ENCODE measurements around the gene RPL12. TPM values are rescaled to one million over a fixed set of nuclear protein-coding genes. Genes with fewer than 3 reads are reported as not detected.

RPL12 gene
- polyA plus RNA-seq, 2 donors, result 3,023 to 3,281 TPM

DNA sequence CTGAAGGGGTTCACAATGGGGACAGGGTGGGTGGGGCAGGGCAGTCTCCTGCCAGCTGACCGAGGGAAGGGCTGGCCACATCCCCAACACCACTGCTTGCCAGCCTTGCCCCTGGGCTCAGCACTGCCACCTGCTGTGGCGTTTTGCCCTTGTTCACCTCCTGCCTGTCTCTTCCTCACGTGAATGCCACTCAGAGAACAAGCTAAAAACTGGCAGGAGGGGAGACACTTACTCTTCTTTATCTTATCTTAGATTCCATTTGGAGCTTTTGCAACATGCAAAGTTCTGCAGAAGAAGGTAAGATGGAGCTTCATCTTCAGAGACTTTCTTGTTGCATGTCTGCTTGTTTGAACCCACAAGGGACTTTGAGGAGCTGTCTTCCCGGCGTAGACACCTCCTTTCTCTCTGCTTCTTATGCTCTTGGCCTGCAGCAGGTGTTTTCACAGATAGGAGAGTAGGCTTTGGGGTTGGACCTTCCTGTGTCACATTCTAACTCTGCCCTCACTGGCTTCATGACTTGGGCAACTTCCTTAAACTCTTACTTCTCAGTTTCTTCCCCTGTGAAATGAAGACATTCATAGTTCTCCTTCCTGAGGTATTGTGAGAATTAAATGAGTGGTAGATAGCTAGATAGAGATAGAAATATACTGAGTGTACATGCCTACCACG lies 4.3 kb upstream of the RPL12 start:
- WGBS, 2 donors, result 51 to 59% methylated on average over 6 of the region's 6 CpGs

DNA sequence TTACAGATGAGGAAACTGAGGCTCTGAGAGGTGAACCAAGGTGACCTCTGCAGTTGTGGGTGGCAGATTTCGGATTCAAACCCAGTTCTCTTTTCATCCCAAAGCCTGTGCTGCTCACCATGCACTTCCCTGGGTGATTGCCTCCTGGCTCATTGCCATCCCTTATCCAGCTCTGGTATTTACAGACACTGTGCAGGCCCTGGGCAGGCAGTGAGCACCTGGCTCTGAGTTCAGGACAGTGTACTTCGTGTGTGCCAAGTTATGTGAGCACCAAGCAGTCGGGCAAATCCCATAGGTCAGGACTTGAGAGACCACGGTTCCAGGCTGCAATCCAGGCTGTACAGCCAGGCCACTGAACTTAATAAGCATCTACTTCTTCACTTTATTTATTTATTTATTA lies 1.5 kb upstream of the RPL12 start:
- no peaks in the 10 kb centered on the region for H3K27me3 ChIP-seq (ENCODE audit: control insufficient read depth in 1 of 2, insufficient read depth in 2 of 2, low read length in 2 of 2)
- no peaks in the 10 kb centered on the region for H3K9me3 ChIP-seq (ENCODE audit: control insufficient read depth in 2 of 2, insufficient read depth in 1 of 2, low read depth in 1 of 2, low read length in 1 of 2)
- peaks cover 0 to 13% of the 10 kb centered on the region in 2 donors for H3K4me1 ChIP-seq (ENCODE audit: control insufficient read depth in 2 of 2, insufficient read depth in 2 of 2, low read length in 1 of 2)
- peak overlapping the region in 1 of 2 donors; percentile 90 for H3K4me3 ChIP-seq (ENCODE audit: low read depth in 1 of 2, low read length in 2 of 2)
- WGBS, 2 donors, result 48 to 56% methylated on average over 4 of the region's 4 CpGs
- peak overlapping the region; percentile 97 to 99 for H3K27ac ChIP-seq (ENCODE audit: low read depth in 2 of 2, low read length in 1 of 2)
- H3K36me3 ChIP-seq (ENCODE audit: control insufficient read depth in 2 of 2, insufficient read depth in 2 of 2, low read length in 1 of 2), result peaks cover 0 to 25% of the 10 kb centered on the region in 2 donors

More for the DNA sequence above, 4.3 kb upstream of the RPL12 start:
- H3K4me3 ChIP-seq (ENCODE audit: low read depth in 1 of 2, low read length in 2 of 2), result no peak overlapping the region
- H3K4me1 ChIP-seq (ENCODE audit: control insufficient read depth in 2 of 2, insufficient read depth in 2 of 2, low read length in 1 of 2), result peaks cover 0 to 8% of the 10 kb centered on the region in 2 donors
- H3K9me3 ChIP-seq (ENCODE audit: control insufficient read depth in 2 of 2, insufficient read depth in 1 of 2, low read depth in 1 of 2, low read length in 1 of 2), result no peaks in the 10 kb centered on the region
- H3K27me3 ChIP-seq (ENCODE audit: control insufficient read depth in 1 of 2, insufficient read depth in 2 of 2, low read length in 2 of 2), result no peaks in the 10 kb centered on the region
- no peak overlapping the region for H3K27ac ChIP-seq (ENCODE audit: low read depth in 2 of 2, low read length in 1 of 2)
- peaks cover 5 to 26% of the 10 kb centered on the region in 2 donors for H3K36me3 ChIP-seq (ENCODE audit: control insufficient read depth in 2 of 2, insufficient read depth in 2 of 2, low read length in 1 of 2)

DNA sequence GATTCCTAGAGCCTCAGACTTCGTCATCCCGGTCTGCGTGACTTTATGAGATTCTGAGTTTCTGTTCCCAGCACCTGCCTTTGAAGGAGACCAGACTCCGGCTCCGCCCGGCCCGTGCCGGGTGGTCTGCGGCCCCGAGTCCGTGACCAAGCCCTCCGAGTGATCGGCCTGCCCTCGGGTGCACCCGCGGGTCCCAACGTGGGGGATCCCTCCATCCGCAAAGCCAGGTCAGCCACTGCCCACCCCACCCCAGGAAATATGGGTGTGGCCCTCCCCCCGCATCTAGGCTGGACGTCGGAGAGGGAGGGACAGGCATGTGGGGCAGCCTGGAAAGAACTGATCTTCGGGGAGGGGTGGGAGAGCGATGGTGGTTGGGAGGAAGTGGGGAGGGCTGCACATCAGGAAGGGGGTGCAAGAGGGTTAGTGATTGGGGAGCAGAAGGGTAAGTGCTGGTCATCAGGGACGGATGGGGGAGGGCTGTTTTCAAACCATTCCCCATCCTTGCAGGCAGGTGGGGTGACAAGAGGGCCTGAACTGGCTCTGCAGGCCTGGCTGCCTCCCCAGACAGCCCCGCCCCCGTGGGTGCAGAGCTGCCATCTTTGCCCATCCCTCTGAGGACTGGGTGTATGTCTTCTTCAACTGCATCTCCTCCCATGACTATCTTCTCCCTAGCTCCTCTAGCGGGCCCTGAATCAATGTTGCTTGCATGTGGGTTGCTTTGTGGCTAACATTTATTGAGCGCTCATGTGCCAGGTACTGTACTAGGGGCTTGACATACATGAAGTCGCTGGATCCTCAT lies 851 bp upstream of the RPL12 start:
- no peaks in the 10 kb centered on the region for H3K9me3 ChIP-seq (ENCODE audit: control insufficient read depth in 2 of 2, insufficient read depth in 1 of 2, low read depth in 1 of 2, low read length in 1 of 2)
- peaks cover 0 to 13% of the 10 kb centered on the region in 2 donors for H3K4me1 ChIP-seq (ENCODE audit: control insufficient read depth in 2 of 2, insufficient read depth in 2 of 2, low read length in 1 of 2)
- peaks cover 2 to 24% of the 10 kb centered on the region in 2 donors for H3K36me3 ChIP-seq (ENCODE audit: control insufficient read depth in 2 of 2, insufficient read depth in 2 of 2, low read length in 1 of 2)
- H3K4me3 ChIP-seq (ENCODE audit: low read depth in 1 of 2, low read length in 2 of 2), result peak overlapping the region; percentile 90 to 93
- no peaks in the 10 kb centered on the region for H3K27me3 ChIP-seq (ENCODE audit: control insufficient read depth in 1 of 2, insufficient read depth in 2 of 2, low read length in 2 of 2)
- H3K27ac ChIP-seq (ENCODE audit: low read depth in 2 of 2, low read length in 1 of 2), result peak overlapping the region; percentile 97 to 99
- 9% methylated on average over 29 of the region's 29 CpGs for WGBS, 2 donors

DNA sequence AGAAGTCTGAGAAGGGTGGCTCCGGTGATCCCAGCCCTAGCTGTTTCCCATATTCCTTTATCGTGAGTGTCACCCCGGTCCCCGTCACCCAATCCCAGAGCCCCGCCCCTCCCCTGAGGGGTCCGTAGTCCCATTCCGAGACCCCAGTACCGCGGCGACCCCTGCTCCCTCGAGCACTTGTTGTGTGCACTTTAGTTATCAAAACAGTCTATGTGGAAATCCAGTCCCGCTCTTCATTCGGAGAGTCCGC lies 327 bp upstream of the RPL12 start:
- Histone ChIP-seq H3K36me3 (ENCODE audit: control insufficient read depth in 2 of 2, insufficient read depth in 2 of 2, low read length in 1 of 2) (peaks cover 6 to 23% of the 10 kb centered on the region in 2 donors), H3K4me3 (ENCODE audit: low read depth in 1 of 2, low read length in 2 of 2) (peak overlapping the region; percentile 90 to 93)
- WGBS, 2 donors, result 1% methylated on average over 14 of the region's 14 CpGs

DNA sequence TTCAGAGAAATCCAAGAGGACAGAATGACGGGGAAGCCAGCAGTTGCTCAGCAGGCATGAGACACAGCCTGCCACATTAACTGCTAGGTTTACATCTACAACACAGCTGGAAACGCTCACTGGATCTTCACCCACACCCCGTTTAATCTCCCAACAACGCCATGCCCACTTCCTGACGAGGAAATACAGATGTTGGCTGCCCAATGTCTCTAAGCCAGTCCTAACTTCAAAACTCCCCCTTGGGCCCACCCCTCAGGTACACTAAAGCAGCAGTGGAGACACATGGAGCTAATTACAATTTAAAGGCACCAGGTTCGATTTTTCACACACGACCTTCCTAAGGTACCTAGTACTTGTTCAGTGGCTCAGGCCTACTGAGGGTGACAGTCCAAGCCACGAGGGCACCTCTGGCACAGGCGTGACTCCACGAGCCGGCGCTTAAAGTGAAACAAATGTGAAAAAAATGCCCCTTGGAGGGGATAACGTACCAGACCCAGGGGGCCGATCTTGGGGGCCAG lies 904 bp downstream of the RPL12 start:
- Histone ChIP-seq H3K27me3 (ENCODE audit: control insufficient read depth in 1 of 2, insufficient read depth in 2 of 2, low read length in 2 of 2) (no peaks in the 10 kb centered on the region), H3K4me3 (ENCODE audit: low read depth in 1 of 2, low read length in 2 of 2) (peak overlapping the region; percentile 90 to 93), H3K4me1 (ENCODE audit: control insufficient read depth in 2 of 2, insufficient read depth in 2 of 2, low read length in 1 of 2) (peaks cover 0 to 13% of the 10 kb centered on the region in 2 donors), H3K9me3 (ENCODE audit: control insufficient read depth in 2 of 2, insufficient read depth in 1 of 2, low read depth in 1 of 2, low read length in 1 of 2) (no peaks in the 10 kb centered on the region), H3K27ac (ENCODE audit: low read depth in 2 of 2, low read length in 1 of 2) (peak overlapping the region; percentile 94 to 98), H3K36me3 (ENCODE audit: control insufficient read depth in 2 of 2, insufficient read depth in 2 of 2, low read length in 1 of 2) (peaks cover 9 to 30% of the 10 kb centered on the region in 2 donors)
- 2% methylated on average over 14 of the region's 14 CpGs for WGBS, 2 donors

More for the DNA sequence above, 327 bp upstream of the RPL12 start:
- Histone ChIP-seq H3K27ac (ENCODE audit: low read depth in 2 of 2, low read length in 1 of 2) (peak overlapping the region; percentile 97 to 99), H3K27me3 (ENCODE audit: control insufficient read depth in 1 of 2, insufficient read depth in 2 of 2, low read length in 2 of 2) (no peaks in the 10 kb centered on the region), H3K4me1 (ENCODE audit: control insufficient read depth in 2 of 2, insufficient read depth in 2 of 2, low read length in 1 of 2) (peaks cover 0 to 13% of the 10 kb centered on the region in 2 donors), H3K9me3 (ENCODE audit: control insufficient read depth in 2 of 2, insufficient read depth in 1 of 2, low read depth in 1 of 2, low read length in 1 of 2) (no peaks in the 10 kb centered on the region)

DNA sequence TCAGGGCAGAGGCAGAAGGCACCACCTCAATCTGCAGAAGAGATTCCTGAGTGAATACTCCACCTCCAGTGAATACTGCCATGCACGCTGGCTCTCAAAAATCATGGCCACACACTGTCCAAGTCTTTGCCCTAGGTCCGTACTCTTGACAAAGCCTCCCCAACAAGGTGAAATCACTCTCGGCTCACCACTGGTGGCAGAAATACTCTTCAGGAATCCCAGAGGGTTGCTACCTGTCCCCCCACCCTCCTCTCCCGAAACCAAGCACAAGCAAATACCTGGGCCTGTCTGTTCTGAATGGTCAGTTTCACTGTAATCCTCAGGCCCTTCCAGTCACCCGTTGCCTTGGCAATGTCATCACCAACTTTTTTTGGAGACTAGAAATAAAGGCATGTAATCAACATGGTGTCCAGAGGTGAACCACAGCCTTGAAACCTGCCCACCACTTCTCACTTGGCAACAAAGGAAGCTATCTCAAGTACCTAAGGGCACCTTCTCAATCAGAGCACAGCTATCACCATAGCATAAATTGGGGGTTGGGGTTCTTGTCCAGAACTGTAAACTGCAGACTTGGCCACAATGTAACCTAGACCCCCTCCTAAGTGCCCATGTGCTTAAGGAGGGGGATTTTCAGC lies 1.8 kb downstream of the RPL12 start:
- 37 to 40% methylated on average over 5 of the region's 5 CpGs for WGBS, 2 donors
- peaks cover 0 to 13% of the 10 kb centered on the region in 2 donors for H3K4me1 ChIP-seq (ENCODE audit: control insufficient read depth in 2 of 2, insufficient read depth in 2 of 2, low read length in 1 of 2)

DNA sequence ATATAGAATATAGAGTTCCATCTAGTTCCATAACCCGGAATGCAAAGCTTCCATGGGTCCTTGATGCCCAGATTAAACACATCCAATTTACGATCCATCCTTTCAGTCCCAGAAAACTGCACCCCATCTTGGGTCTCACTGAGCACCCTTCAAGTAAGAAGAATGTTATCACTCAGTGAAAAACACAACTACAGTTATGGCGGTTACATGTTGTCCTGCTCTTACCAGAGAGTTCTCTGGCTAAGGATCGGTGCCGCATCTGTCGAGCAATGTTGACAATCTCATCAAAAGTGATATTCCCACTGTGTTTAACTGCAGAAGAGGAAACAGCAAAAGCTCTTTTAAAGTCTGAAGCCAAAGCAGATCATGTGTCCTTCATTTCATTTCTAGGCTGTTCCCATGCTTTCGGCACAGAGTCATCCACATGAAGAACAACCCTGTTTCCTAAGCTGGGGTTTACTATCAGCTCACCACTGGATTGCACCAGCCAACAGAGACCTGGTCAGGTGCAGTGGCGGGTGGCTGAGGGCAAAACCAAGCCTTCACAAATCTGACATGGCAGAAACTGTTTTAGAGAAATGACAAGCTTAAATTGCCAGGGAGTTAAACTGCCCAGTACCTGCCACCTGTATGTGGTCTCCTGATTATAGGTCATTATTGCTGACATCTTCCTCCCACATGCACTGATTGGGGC lies 2.9 kb downstream of the RPL12 start:
- peak overlapping the region in 1 of 2 donors; percentile 90 for H3K4me3 ChIP-seq (ENCODE audit: low read depth in 1 of 2, low read length in 2 of 2)
- H3K27ac ChIP-seq (ENCODE audit: low read depth in 2 of 2, low read length in 1 of 2), result peak overlapping the region in 1 of 2 donors; percentile 6
- 86 to 87% methylated on average over 8 of the region's 8 CpGs for WGBS, 2 donors
- H3K27me3 ChIP-seq (ENCODE audit: control insufficient read depth in 1 of 2, insufficient read depth in 2 of 2, low read length in 2 of 2), result no peaks in the 10 kb centered on the region
- peaks cover 0 to 5% of the 10 kb centered on the region in 2 donors for H3K9me3 ChIP-seq (ENCODE audit: control insufficient read depth in 2 of 2, insufficient read depth in 1 of 2, low read depth in 1 of 2, low read length in 1 of 2)
- peaks cover 16 to 35% of the 10 kb centered on the region in 2 donors for H3K36me3 ChIP-seq (ENCODE audit: control insufficient read depth in 2 of 2, insufficient read depth in 2 of 2, low read length in 1 of 2)
- H3K4me1 ChIP-seq (ENCODE audit: control insufficient read depth in 2 of 2, insufficient read depth in 2 of 2, low read length in 1 of 2), result peaks cover 0 to 13% of the 10 kb centered on the region in 2 donors

More for the DNA sequence above, 1.8 kb downstream of the RPL12 start:
- peaks cover 0 to 3% of the 10 kb centered on the region in 2 donors for H3K9me3 ChIP-seq (ENCODE audit: control insufficient read depth in 2 of 2, insufficient read depth in 1 of 2, low read depth in 1 of 2, low read length in 1 of 2)
- H3K27me3 ChIP-seq (ENCODE audit: control insufficient read depth in 1 of 2, insufficient read depth in 2 of 2, low read length in 2 of 2), result no peaks in the 10 kb centered on the region
- peak overlapping the region; percentile 78 to 94 for H3K27ac ChIP-seq (ENCODE audit: low read depth in 2 of 2, low read length in 1 of 2)
- H3K36me3 ChIP-seq (ENCODE audit: control insufficient read depth in 2 of 2, insufficient read depth in 2 of 2, low read length in 1 of 2), result peaks cover 14 to 33% of the 10 kb centered on the region in 2 donors
- H3K4me3 ChIP-seq (ENCODE audit: low read depth in 1 of 2, low read length in 2 of 2), result peak overlapping the region; percentile 90 to 93

DNA sequence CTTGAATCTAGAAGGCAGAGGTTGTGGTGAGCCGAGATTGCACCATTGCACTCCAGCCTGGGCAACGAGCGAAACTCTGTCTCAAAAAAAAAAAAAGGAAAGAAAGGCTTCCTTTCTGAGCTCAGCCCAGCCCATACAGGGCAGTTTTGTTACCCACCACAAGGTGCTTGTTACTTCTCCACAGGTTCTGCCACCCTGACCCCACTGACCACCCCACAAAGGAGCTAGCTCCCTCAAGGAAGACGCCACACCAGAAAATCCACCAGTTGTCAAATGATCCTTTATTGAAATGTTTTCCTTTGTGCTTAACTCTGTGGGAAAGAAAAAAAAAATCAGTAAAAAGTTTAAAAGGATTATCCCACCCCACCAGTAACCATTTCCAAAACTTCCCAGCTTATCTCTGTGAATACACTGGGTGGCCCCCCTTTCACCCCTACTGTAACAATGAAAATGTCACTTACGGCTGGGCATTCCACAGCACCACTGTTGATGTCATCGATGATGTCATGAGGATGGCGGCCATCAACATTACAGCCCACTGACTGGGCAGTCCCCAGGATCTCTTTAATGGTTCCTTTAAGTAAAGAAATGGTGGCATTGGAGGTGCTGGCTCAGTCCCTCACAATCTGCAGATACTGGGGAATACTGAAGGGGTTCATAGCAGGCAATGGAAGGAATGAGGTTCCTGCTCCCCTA lies 3.6 kb downstream of the RPL12 start:
- Histone ChIP-seq H3K4me3 (ENCODE audit: low read depth in 1 of 2, low read length in 2 of 2) (no peak overlapping the region), H3K4me1 (ENCODE audit: control insufficient read depth in 2 of 2, insufficient read depth in 2 of 2, low read length in 1 of 2) (peaks cover 0 to 11% of the 10 kb centered on the region in 2 donors), H3K9me3 (ENCODE audit: control insufficient read depth in 2 of 2, insufficient read depth in 1 of 2, low read depth in 1 of 2, low read length in 1 of 2) (peaks cover 0 to 5% of the 10 kb centered on the region in 2 donors), H3K36me3 (ENCODE audit: control insufficient read depth in 2 of 2, insufficient read depth in 2 of 2, low read length in 1 of 2) (peaks cover 16 to 35% of the 10 kb centered on the region in 2 donors), H3K27ac (ENCODE audit: low read depth in 2 of 2, low read length in 1 of 2) (peak overlapping the region in 1 of 2 donors; percentile 50), H3K27me3 (ENCODE audit: control insufficient read depth in 1 of 2, insufficient read depth in 2 of 2, low read length in 2 of 2) (no peaks in the 10 kb centered on the region)
- WGBS, 2 donors, result 74 to 76% methylated on average over 7 of the region's 7 CpGs

Measured in esophagus (tissue), 2 donors.